HG03135 (cell line): ENCODE measurements around the gene PPP1R16B.

Source experiments
- ATAC-seq: cut with Tn5 transposase; IDR thresholded peaks from one replicate; pipeline ENCODE4 v1.9.1; 2021; ENCODE audit warnings: mild to moderate bottlenecking, moderate library complexity; ENCODE audit not compliant: unreplicated experiment

Gene PPP1R16B

GRCh38 chr20:38961530-38962043 lies 156.1 kb downstream of the PPP1R16B start:
- ATAC-seq = no peak

- ATAC-seq = peak; percentile 95
These were observed 156.8 kb downstream of the PPP1R16B start, which contains the start of gene DHX35 for GRCh38 chr20:38962044-38962927. TSS of gene DHX35 (plus strand) at chr20:38962344. CDS start at chr20:38962368, 24 bp downstream.

- no peak for ATAC-seq
These were observed 157.5 kb downstream of the PPP1R16B start for GRCh38 chr20:38962928-38963401.

GRCh38 chr20:38963745-38964144 lies 158.2 kb downstream of the PPP1R16B start:
- no peak for ATAC-seq

GRCh38 chr20:38965264-38965663 lies 159.8 kb downstream of the PPP1R16B start:
- no peak for ATAC-seq

GRCh38 chr20:38968090-38968489 lies 162.6 kb downstream of the PPP1R16B start:
- ATAC-seq = no peak

- no peak for ATAC-seq
These were observed 164.2 kb downstream of the PPP1R16B start for GRCh38 chr20:38969708-38970107.

- ATAC-seq = no peak
These were observed 164.8 kb downstream of the PPP1R16B start for GRCh38 chr20:38970302-38970701.
